ENCODE measurements around the gene KIF19. TPM values are rescaled to one million over a fixed set of nuclear protein-coding genes. Genes with fewer than 3 reads are reported as not detected.

KIF19 gene
- total and polyA plus RNA-seq, 2 donors (not counting 1 experiment from before 2014, with no cell fraction given), result not detected

- ATAC-seq (ENCODE audit: low read depth), result no peak
- intact Hi-C loops (cut with micrococcal nuclease), result no loop called here
- H3K4me3 Mint-ChIP-seq, result no peak overlapping the region
- no peaks in the 10 kb centered on the region for H3K9me3 Mint-ChIP-seq (ENCODE audit: insufficient read depth)
- peaks cover 0 to 23% (median 4%) of the 10 kb centered on the region in 4 experiments for H3K27me3 ChIP-seq (replicated peaks in 1 of 4; ENCODE audit: control extremely low read depth in 1 of 4, control insufficient read depth in 3 of 4, insufficient read depth in 4 of 4, low read length in 3 of 4)
- TF ChIP-seq CTCF (IDR thresholded peaks at IDR 0.05) (no peak), EZH2 (IDR thresholded peaks at IDR 0.05; ENCODE audit: borderline replicate concordance, insufficient read depth, low read depth, low read length, poor library complexity, severe bottlenecking) (no peak)
- H3K4me3 ChIP-seq (ENCODE audit: control extremely low read depth in 1 of 5, extremely low read depth in 1 of 5, insufficient read depth in 1 of 5, low read depth in 2 of 5, low read length in 4 of 5), result no peak overlapping the region
- no peaks in the 10 kb centered on the region for H4K20me1 ChIP-seq (ENCODE audit: control insufficient read depth, insufficient read depth, low read length, poor library complexity, severe bottlenecking)
- H3K27me3 Mint-ChIP-seq, result peaks cover 15% of the 10 kb centered on the region
- no peak overlapping the region for H3K9ac ChIP-seq (ENCODE audit: low read length)
- CTCF ChIA-PET, result interaction anchor here (1.1 to 2.3 kb wide), 2 partner anchors 82 to 158 kb away, joined by 5 to 6 read pairs; no protein-coding TSS in a partner anchor
- 100% methylated on average over 2 of the region's 3 CpGs for WGBS (ENCODE audit: insufficient coverage)
- no peaks in the 10 kb centered on the region for H3K4me1 Mint-ChIP-seq
- H3K4me1 ChIP-seq (ENCODE audit: control insufficient read depth in 2 of 2, insufficient read depth in 2 of 2, low read length in 2 of 2), result peaks cover 4 to 8% of the 10 kb centered on the region in 2 donors
- no peaks in the 10 kb centered on the region for H3K36me3 ChIP-seq (replicated peaks in 1 of 2; ENCODE audit: control extremely low read depth in 1 of 2, control insufficient read depth in 1 of 2, extremely low read depth in 1 of 2, insufficient read depth in 2 of 2, low read length in 1 of 2)
- H3K79me2 ChIP-seq (ENCODE audit: control insufficient read depth, insufficient read depth, low read length), result no peaks in the 10 kb centered on the region
- no peak overlapping the region for H3K4me2 ChIP-seq (replicated peaks; ENCODE audit: low read depth, low read length, poor library complexity, severe bottlenecking)
- no peak overlapping the region for H2AFZ ChIP-seq (ENCODE audit: insufficient read depth, low read depth, low read length, poor library complexity, severe bottlenecking)
- no peak overlapping the region for H3K27ac ChIP-seq (ENCODE audit: low read length in 2 of 2)
- POLR2A ChIA-PET, result no interaction called here
- no peak overlapping the region for H3K27ac Mint-ChIP-seq
- no peak for DNase-seq
- H3K9me3 ChIP-seq (ENCODE audit: control extremely low read depth in 1 of 3, control insufficient read depth in 2 of 3, insufficient read depth in 1 of 3, low read length in 2 of 3), result no peaks in the 10 kb centered on the region
These were observed 48.8 kb downstream of the KIF19 start for GRCh38 chr17:74374858-74375257.

DNA sequence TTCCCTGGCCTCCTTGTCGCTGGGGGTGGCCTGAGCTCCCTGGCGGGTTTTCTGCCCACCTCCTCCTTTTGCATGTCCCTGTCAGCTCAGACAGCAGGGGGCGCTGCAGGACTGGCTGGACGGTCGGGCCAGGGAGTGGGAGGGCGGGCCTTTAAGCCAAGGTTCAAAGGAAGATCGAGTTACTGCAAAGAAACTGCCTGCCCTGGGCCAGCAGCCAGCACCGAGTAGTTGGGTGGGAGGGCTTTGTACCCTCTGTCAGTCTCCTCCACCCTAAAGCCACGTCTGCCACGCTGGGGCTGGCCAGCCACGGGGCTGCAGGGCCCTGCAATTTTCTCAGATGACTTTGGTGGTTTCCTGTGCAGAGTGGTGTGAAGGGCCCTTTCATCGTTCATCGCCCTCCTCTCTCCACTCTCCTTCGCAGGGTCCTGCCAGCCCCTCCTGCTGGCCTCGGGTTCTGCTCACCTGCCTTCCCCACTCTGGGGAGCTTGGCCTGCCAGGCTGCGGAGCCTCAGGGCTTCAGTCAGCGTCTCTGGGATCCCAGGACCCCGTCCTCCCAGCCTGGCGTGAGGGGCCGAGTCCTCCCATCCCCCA lies 53.6 kb downstream of the KIF19 start:
- DNase-seq (peak; percentile 83), ATAC-seq (ENCODE audit: low read depth) (peak; percentile 73)
- peaks cover 19% of the 10 kb centered on the region for H3K27me3 Mint-ChIP-seq
- intact Hi-C loops (cut with micrococcal nuclease), result loop anchor here (1.0 kb wide), 1 partner anchor 78 kb away; no protein-coding TSS in a partner anchor
- no peaks in the 10 kb centered on the region for H3K9me3 Mint-ChIP-seq (ENCODE audit: insufficient read depth)
- CTCF ChIA-PET, result interaction anchor here (0.7 to 4.9 kb wide), 29 partner anchors 8 to 486 kb away, joined by 3 to 95 read pairs (median 4); partner anchors contain the start of genes CD300LB, GPR142 and RAB37
- Histone ChIP-seq H3K9me3 (ENCODE audit: control extremely low read depth in 1 of 3, control insufficient read depth in 2 of 3, insufficient read depth in 1 of 3, low read length in 2 of 3) (no peaks in the 10 kb centered on the region), H3K27ac (ENCODE audit: low read length in 2 of 2) (no peak overlapping the region), H3K4me2 (replicated peaks; ENCODE audit: low read depth, low read length, poor library complexity, severe bottlenecking) (peak overlapping the region; percentile 51), H2AFZ (ENCODE audit: insufficient read depth, low read depth, low read length, poor library complexity, severe bottlenecking) (peak overlapping the region; percentile 30), H3K27me3 (replicated peaks in 1 of 4; ENCODE audit: control extremely low read depth in 1 of 4, control insufficient read depth in 3 of 4, insufficient read depth in 4 of 4, low read length in 3 of 4) (peaks cover 0 to 15% (median 3%) of the 10 kb centered on the region in 4 experiments), H3K79me2 (ENCODE audit: control insufficient read depth, insufficient read depth, low read length) (no peaks in the 10 kb centered on the region), H3K4me3 (ENCODE audit: control extremely low read depth in 1 of 5, extremely low read depth in 1 of 5, insufficient read depth in 1 of 5, low read depth in 2 of 5, low read length in 4 of 5) (no peak overlapping the region), H4K20me1 (ENCODE audit: control insufficient read depth, insufficient read depth, low read length, poor library complexity, severe bottlenecking) (no peaks in the 10 kb centered on the region), H3K36me3 (replicated peaks in 1 of 2; ENCODE audit: control extremely low read depth in 1 of 2, control insufficient read depth in 1 of 2, extremely low read depth in 1 of 2, insufficient read depth in 2 of 2, low read length in 1 of 2) (no peaks in the 10 kb centered on the region), H3K9ac (ENCODE audit: low read length) (no peak overlapping the region), H3K4me1 (ENCODE audit: control insufficient read depth in 2 of 2, insufficient read depth in 2 of 2, low read length in 2 of 2) (peaks cover 5 to 9% of the 10 kb centered on the region in 2 donors)
- TF ChIP-seq EZH2 (IDR thresholded peaks at IDR 0.05; ENCODE audit: borderline replicate concordance, insufficient read depth, low read depth, low read length, poor library complexity, severe bottlenecking) (no peak), CTCF (IDR thresholded peaks at IDR 0.05) (peak; percentile 76)
- H3K27ac Mint-ChIP-seq, result no peak overlapping the region
- 9% methylated on average over 14 of the region's 20 CpGs for WGBS (ENCODE audit: insufficient coverage)
- POLR2A ChIA-PET, result interaction anchor here (0.6 to 1.0 kb wide), 2 partner anchors 75 to 78 kb away, joined by 3 to 5 read pairs; no protein-coding TSS in a partner anchor
- no peaks in the 10 kb centered on the region for H3K4me1 Mint-ChIP-seq
- no peak overlapping the region for H3K4me3 Mint-ChIP-seq

Data from B cell (primary cell).